ENCODE results near the gene NOP9.

NOP9 gene

GRCh38 chr14:24263848-24264247 lies 35.8 kb upstream of the NOP9 start:
- DNase-seq = no peak

- no peak for DNase-seq
Measured at GRCh38 chr14:24264298-24264697, 35.4 kb upstream of the NOP9 start.

- no peak for DNase-seq
Measured at GRCh38 chr14:24266344-24267244, 33.1 kb upstream of the NOP9 start.

GRCh38 chr14:24267516-24267915 lies 32.1 kb upstream of the NOP9 start:
- no peak for DNase-seq

- no peak for DNase-seq
Measured at GRCh38 chr14:24268225-24268624, 31.4 kb upstream of the NOP9 start.

GRCh38 chr14:24269368-24269767 lies 30.3 kb upstream of the NOP9 start:
- DNase-seq = no peak

- no peak for DNase-seq
Measured at GRCh38 chr14:24269910-24270536, 29.6 kb upstream of the NOP9 start.

- peak; percentile 60 for DNase-seq
Measured at GRCh38 chr14:24270537-24271133, 29.0 kb upstream of the NOP9 start.

- peak; percentile 91 for DNase-seq
Measured at GRCh38 chr14:24271134-24271833, 28.4 kb upstream of the NOP9 start, which contains the start of gene RABGGTA. RABGGTA (minus strand) TSS chr14:24271597; CDS start chr14:24271115, 482 bp downstream.

GRCh38 chr14:24271834-24272263 lies 27.8 kb upstream of the NOP9 start:
- DNase-seq = no peak

- DNase-seq = no peak
Measured at GRCh38 chr14:24272467-24272866, 27.2 kb upstream of the NOP9 start.

- no peak for DNase-seq
Measured at GRCh38 chr14:24273422-24273998, 26.1 kb upstream of the NOP9 start.

- no peak for DNase-seq
Measured at GRCh38 chr14:24274101-24274543, 25.5 kb upstream of the NOP9 start.

- DNase-seq = no peak
Measured at GRCh38 chr14:24277071-24277470, 22.6 kb upstream of the NOP9 start.

- no peak for DNase-seq
Measured at GRCh38 chr14:24277606-24278321, 21.9 kb upstream of the NOP9 start.

GRCh38 chr14:24278424-24278823 lies 21.2 kb upstream of the NOP9 start:
- no peak for DNase-seq

- DNase-seq = no peak
Measured at GRCh38 chr14:24279301-24280186, 20.1 kb upstream of the NOP9 start.

- no peak for DNase-seq
Measured at GRCh38 chr14:24280797-24281460, 18.7 kb upstream of the NOP9 start.

GRCh38 chr14:24281636-24282035 lies 18.0 kb upstream of the NOP9 start:
- DNase-seq = no peak

GRCh38 chr14:24282736-24283135 lies 16.9 kb upstream of the NOP9 start:
- peak; percentile 28 for DNase-seq
